A549 treated with Hydrocortisone at 1 μM for 4 hours (cell line): ENCODE measurements around the gene SMAP1. TPM values are rescaled to one million over a fixed set of nuclear protein-coding genes. Genes with fewer than 3 reads are reported as not detected.

Experiments
- total RNA-seq: library from RNA; stranded (reverse); fragments of 200-300 nt; extraction: Qiagen RNA extraction; gene quantifications from 5 replicates; pipeline ENCODE4 v1.2.3, GENCODE V29; 2022

The SMAP1 gene
- 17.7 to 19.3 TPM (median 18.3 TPM) in 5 replicates for total RNA-seq

GRCh38 chr6:70667711-70668498 lies at the start of gene SMAP1:
SMAP1 (plus strand) TSS chr6:70667883; CDS start chr6:70668024, 141 bp downstream.

Other genes starting within 250 kb of the SMAP1 start
- gene SDHAF4, start 101.0 kb upstream of the SMAP1 start, total RNA-seq: 3.9 to 5.2 TPM (median 4.7 TPM) in 5 replicates